HL-60 (cell line): Measurements from ENCODE around the gene HOXA11.

Source experiments
- DNase-seq, 2 experiments: peaks; one replicate each; pipeline ENCODE4 v3.0.0-alpha.2; 2010 to 2020; ENCODE audit warnings: low read depth in 1 of 2, low spot score in 1 of 2
- H3K27ac ChIP-seq: fragments of 250-450 bp; sonication (Bioruptor Pico); replicated peaks from 2 replicates; pipeline ENCODE4 v1.5.1; 2020; ENCODE audit warnings: mild to moderate bottlenecking, moderate library complexity
- H3K27me3 ChIP-seq: fragments of 250-450 bp; sonication (Bioruptor Pico); 2 replicates; pipeline ENCODE4 v1.5.1; 2021; ENCODE audit warnings: mild to moderate bottlenecking, moderate library complexity; ENCODE audit not compliant: insufficient read depth, poor library complexity, severe bottlenecking
- H3K4me3 ChIP-seq: replicated peaks from 2 replicates; pipeline ENCODE4 v1.5.1; 2011; ENCODE audit warnings: mild to moderate bottlenecking, control low read depth, low read length; ENCODE audit not compliant: insufficient read depth
- GABPA ChIP-seq: IDR thresholded peaks from 2 replicates; pipeline ENCODE4 v1.6.1; 2012; ENCODE audit warnings: low read depth
- POLR2AphosphoS5 ChIP-seq: IDR thresholded peaks from 2 replicates; pipeline ENCODE4 v1.6.1; 2012; ENCODE audit warnings: low read depth
- SPI1 ChIP-seq: IDR thresholded peaks from 2 replicates; pipeline ENCODE4 v1.6.1; 2012; ENCODE audit warnings: low read depth, mild to moderate bottlenecking, borderline replicate concordance
- TF ChIP-seq, protein P1 (sequence below): IDR thresholded peaks from one replicate; pipeline ENCODE4 v1.5.1; 2011; ENCODE audit warnings: low read length, control low read depth, inconsistent platforms; ENCODE audit not compliant: insufficient read depth
- TF ChIP-seq, protein P2 (sequence below): IDR thresholded peaks from 2 replicates; pipeline ENCODE4 v1.6.1; 2012; ENCODE audit warnings: low read depth; ENCODE audit not compliant: insufficient replicate concordance

HOXA11 gene

DNA sequence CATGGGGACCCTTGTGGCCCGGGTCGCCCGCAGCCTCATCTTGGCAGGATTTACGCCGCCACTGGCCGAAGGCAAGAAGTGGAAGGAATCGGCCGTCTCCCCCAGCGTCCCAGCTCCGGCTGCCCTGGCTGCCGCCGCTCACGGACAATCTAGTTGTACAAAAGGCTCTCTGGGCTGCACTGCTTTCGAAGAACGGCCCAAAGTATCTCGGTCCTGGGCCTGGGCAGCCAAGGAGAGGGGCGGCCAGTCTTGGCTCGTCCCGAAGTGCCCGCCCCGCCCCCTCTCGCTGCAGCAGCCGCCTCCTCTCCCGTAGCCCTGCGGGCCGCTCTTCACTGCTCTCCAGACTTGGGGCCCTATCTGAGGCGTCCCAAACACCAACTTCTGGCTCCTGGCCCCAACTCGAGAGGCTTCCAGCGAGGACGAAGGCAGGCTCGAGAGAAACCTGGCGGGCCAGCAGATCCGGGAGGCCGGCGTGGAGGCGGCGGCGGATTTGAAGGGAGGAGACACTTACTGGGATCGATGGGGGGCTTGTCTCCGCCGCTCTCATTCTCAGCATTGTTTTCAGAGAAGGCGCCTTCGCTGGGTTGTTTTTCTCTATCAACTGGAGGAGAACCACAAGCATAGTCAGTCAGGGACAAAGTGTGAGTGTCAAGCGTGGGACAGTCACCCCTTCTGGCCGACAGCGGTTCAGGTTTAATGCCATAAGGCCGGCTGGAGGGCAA lies 20.5 kb downstream of the HOXA11 start:
- Histone ChIP-seq H3K27me3 (peaks cover 63% of the 10 kb centered on the region), H3K4me3 (no peak overlapping the region), H3K27ac (no peak overlapping the region)
- no peak for TF ChIP-seq SPI1
- no peak for TF ChIP-seq GABPA
- TF ChIP-seq, protein P1, sequence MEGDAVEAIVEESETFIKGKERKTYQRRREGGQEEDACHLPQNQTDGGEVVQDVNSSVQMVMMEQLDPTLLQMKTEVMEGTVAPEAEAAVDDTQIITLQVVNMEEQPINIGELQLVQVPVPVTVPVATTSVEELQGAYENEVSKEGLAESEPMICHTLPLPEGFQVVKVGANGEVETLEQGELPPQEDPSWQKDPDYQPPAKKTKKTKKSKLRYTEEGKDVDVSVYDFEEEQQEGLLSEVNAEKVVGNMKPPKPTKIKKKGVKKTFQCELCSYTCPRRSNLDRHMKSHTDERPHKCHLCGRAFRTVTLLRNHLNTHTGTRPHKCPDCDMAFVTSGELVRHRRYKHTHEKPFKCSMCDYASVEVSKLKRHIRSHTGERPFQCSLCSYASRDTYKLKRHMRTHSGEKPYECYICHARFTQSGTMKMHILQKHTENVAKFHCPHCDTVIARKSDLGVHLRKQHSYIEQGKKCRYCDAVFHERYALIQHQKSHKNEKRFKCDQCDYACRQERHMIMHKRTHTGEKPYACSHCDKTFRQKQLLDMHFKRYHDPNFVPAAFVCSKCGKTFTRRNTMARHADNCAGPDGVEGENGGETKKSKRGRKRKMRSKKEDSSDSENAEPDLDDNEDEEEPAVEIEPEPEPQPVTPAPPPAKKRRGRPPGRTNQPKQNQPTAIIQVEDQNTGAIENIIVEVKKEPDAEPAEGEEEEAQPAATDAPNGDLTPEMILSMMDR, result no peak
- TF ChIP-seq, protein P2, sequence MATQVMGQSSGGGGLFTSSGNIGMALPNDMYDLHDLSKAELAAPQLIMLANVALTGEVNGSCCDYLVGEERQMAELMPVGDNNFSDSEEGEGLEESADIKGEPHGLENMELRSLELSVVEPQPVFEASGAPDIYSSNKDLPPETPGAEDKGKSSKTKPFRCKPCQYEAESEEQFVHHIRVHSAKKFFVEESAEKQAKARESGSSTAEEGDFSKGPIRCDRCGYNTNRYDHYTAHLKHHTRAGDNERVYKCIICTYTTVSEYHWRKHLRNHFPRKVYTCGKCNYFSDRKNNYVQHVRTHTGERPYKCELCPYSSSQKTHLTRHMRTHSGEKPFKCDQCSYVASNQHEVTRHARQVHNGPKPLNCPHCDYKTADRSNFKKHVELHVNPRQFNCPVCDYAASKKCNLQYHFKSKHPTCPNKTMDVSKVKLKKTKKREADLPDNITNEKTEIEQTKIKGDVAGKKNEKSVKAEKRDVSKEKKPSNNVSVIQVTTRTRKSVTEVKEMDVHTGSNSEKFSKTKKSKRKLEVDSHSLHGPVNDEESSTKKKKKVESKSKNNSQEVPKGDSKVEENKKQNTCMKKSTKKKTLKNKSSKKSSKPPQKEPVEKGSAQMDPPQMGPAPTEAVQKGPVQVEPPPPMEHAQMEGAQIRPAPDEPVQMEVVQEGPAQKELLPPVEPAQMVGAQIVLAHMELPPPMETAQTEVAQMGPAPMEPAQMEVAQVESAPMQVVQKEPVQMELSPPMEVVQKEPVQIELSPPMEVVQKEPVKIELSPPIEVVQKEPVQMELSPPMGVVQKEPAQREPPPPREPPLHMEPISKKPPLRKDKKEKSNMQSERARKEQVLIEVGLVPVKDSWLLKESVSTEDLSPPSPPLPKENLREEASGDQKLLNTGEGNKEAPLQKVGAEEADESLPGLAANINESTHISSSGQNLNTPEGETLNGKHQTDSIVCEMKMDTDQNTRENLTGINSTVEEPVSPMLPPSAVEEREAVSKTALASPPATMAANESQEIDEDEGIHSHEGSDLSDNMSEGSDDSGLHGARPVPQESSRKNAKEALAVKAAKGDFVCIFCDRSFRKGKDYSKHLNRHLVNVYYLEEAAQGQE, result no peak
- TF ChIP-seq POLR2AphosphoS5, result no peak
- no peak for DNase-seq

DNA sequence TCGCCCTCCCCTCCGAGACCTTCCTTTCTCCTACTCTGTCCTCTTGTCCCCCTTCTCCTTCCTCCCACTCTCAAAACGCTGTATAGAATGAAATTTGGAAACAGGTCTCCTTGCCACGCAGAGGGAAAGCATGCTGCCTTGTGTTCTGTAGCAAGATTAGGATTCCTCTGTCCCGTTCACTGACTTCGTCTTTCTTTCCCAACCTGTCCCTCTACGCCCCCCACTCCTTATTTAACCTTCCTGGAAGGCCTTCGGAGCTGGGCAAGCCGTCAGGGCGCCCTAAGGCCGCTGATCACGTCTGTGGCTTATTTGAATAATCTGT lies 21.0 kb downstream of the HOXA11 start:
- H3K27ac ChIP-seq, result no peak overlapping the region
- DNase-seq, result no peak
- H3K4me3 ChIP-seq, result no peak overlapping the region
- TF ChIP-seq, protein P1, result no peak
- no peak for TF ChIP-seq SPI1
- TF ChIP-seq GABPA, result no peak
- TF ChIP-seq, protein P2, result no peak
- TF ChIP-seq POLR2AphosphoS5, result no peak
- peaks cover 61% of the 10 kb centered on the region for H3K27me3 ChIP-seq

DNA sequence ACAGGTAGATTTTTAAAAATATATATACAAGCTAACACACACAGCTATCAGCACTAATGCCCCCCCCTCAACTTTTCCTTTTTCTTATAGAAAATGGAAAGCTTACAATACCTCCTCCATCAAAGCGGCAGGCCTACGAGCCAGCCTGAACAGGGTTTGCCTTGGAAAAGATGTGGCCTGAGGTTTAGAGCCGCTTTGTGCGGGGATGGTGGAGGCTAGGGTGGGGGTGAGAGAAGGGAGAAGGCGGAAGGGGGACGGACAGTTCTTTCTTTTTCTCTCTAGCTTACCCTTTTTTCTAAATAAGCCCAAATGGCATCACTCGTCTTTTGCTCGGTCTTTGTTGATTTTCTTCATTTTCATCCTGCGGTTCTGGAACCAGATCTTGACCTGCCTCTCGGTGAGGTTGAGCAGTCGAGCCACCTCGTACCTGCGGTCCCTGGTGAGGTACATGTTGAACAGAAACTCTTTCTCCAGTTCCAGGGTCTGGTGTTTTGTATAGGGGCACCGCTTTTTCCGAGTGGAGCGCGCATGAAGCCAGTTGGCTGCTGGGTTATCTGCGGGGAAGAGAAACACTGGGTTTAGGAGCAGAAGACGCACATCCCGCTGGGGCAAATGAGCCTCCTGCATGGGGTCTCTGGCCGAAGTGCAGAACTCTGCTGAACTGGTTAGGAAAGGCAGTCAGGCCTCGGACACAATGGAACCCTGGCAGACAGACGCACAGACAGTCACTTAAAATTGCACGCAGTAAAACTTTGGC lies 21.6 kb downstream of the HOXA11 start:
- no peak overlapping the region for H3K4me3 ChIP-seq
- peaks cover 59% of the 10 kb centered on the region for H3K27me3 ChIP-seq
- no peak for TF ChIP-seq POLR2AphosphoS5
- no peak for TF ChIP-seq GABPA
- TF ChIP-seq, protein P2, result no peak
- TF ChIP-seq SPI1, result no peak
- TF ChIP-seq, protein P1, result no peak
- no peak overlapping the region for H3K27ac ChIP-seq
- DNase-seq, result no peak
